GM19463 (cell line): Measurements from ENCODE around the gene PUS10.
A peak's percentile ranks its signal among the peaks of the same experiment; 100 is the strongest.
"Not testable (repeated sequence)": the region's sequence is repeated elsewhere in the genome, so short reads cannot be mapped to it uniquely, and the experiment has no call there.

Source experiments
- ATAC-seq: cut with Tn5 transposase; IDR thresholded peaks from one replicate; pipeline ENCODE4 v1.9.1; 2021; ENCODE audit warnings: mild to moderate bottlenecking, moderate library complexity; ENCODE audit not compliant: unreplicated experiment

PUS10 gene, protein sequence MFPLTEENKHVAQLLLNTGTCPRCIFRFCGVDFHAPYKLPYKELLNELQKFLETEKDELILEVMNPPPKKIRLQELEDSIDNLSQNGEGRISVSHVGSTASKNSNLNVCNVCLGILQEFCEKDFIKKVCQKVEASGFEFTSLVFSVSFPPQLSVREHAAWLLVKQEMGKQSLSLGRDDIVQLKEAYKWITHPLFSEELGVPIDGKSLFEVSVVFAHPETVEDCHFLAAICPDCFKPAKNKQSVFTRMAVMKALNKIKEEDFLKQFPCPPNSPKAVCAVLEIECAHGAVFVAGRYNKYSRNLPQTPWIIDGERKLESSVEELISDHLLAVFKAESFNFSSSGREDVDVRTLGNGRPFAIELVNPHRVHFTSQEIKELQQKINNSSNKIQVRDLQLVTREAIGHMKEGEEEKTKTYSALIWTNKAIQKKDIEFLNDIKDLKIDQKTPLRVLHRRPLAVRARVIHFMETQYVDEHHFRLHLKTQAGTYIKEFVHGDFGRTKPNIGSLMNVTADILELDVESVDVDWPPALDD

DNA sequence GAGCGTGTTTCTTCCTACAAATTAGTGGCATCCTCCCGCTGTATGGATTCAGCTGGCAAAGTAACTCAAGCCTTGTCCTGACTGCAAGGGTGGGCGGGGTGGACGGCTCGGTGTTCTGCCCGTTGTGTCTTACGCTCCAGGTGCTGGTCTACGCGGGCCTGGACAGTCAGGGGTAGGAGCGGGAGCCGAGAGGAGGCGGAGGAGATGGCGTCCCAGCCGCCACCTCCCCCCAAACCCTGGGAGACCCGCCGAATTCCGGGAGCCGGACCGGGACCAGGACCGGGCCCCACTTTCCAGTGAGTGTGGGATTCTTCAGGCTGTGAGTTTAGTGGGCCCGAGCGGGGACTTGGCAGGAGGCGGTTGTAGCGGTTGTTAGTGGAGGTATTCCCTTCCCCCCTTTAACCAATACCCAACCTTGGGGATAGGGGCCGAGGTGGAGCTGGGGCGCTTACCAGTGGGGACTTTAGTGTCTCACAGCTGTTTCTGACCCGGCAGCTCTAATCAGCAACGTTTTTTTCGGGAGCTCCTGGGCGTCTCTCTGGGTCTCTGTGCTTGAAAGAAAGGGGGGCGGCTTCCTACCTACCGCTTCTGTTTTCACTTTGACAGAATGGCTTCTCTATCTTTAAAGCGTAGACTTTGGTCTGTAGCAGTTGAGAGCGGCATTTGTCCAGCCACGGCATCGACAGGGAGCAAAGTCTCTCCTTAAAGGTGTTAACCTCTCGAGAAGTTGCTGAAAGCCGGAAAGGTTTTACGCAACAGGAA, at the start of gene PUS10, which contains the start of gene PEX13:
PUS10 (minus strand) TSS at position 700 of the 762 bp plus-strand sequence. CDS start 6,365 bp downstream, outside the sequence.
PEX13 (plus strand) TSS at position 165 of the 762 bp plus-strand sequence; CDS start at position 205, 40 bp downstream.
- ATAC-seq = peak; percentile 81

GRCh38 chr2:61065714-61066709, 48.0 kb upstream of the PUS10 start, which contains the start of gene SANBR:
TSS of gene SANBR (plus strand) at chr2:61065871. CDS start at chr2:61070351, 4,480 bp downstream.
- ATAC-seq = peak; percentile 97

- no peak for ATAC-seq
Measured at GRCh38 chr2:61059382-61059781, 41.3 kb upstream of the PUS10 start.

GRCh38 chr2:61057562-61057961, 39.5 kb upstream of the PUS10 start:
- ATAC-seq = no peak

GRCh38 chr2:61055557-61055956, 37.5 kb upstream of the PUS10 start:
- no peak for ATAC-seq

DNA sequence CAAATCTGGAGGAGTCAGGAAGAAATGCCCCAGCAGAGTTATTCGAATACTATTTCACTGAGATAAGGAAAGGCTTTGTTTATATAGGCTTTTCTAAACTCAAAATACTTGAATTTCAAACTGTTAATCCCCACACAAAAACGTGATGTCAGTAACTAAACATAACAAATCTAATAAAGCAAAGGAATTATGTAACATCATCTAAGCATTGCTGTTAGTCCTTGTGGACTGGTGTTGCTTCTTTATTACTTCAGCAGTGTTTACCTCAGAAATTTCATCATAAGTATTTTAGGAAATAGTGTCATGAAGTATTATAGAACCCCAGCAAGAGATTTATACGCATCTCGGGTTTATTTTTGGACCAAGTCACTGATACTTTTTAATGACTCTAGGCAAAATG, 27.9 kb upstream of the PUS10 start:
- ATAC-seq = no peak

GRCh38 chr2:61045226-61045625, 27.2 kb upstream of the PUS10 start:
- no peak for ATAC-seq

DNA sequence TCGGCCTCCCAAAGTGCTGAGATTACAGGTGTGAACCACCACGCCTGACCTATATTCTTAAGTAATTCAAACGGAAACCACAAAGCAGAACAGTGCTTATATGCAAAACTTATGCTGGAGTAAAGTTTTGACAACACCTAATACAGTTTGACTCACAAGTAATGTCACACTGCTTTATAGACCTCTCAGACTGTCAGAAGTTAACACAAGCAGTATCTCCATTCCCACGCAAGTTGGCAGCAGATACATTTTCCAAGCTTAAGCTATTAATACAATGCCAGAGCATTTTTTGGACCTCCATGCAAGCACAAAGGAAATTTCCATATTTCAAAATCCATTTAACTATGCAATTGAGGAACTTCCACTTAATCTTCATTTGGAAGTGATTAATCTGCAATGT, 26.6 kb upstream of the PUS10 start:
- ATAC-seq = no peak

DNA sequence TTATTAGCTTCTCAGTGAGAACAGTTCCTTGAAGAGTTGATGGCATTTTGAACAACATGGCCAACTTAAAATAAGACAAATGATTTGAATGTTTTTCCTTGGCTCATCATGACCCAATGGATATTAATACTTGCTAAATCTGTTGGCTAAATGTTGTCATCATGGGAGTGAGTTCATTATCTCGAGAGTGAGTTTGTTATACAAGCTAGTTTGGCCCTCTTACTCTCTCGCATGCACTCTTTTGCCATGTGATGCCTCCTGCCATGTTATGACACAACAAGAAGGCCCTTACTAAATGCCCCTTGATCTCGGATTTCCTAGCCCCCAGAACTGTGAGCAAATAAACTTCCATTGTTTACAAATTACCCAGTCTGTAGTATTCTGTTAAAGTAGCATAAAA, 24.8 kb upstream of the PUS10 start:
- no peak for ATAC-seq

GRCh38 chr2:61036643-61037042, 18.6 kb upstream of the PUS10 start:
- not testable (repeated sequence) for ATAC-seq

DNA sequence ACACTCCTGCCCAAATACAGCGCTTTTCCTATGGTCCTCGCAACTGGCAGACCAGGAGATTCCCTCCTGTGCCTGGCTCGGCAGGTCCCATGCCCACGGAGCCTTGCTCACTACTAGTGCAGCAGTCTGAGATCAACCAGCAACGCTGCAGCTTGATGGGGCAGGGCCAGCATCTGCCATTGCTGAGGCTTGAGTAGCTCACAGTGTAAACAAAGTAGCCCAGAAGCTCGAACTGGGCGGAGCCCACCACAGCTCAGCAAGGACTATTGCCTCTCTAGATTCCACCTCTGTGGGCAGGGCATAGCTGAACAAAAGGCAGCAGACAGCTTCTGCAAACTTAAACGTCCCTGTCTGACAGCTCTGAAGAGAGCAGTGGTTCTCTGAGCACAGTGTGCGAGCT, 16.5 kb upstream of the PUS10 start:
- ATAC-seq = not testable (repeated sequence)

DNA sequence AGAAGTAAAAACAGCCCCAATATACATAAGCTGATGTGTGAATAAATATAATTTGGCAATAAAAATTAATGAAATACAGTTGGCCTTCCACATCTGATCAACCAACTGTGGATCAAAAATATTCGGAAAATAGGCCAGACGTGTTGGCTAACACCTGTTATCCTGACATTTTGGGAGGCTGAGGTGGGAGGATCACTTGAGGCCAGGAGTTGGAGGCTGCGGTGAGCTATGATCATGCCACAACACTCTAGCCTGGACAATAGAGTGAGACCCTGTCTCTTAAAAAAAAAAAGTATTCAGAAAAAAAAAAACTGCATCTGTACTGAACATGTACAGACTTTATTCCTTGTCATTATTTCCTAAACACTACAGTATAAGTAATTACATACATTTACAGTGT, 11.5 kb upstream of the PUS10 start:
- no peak for ATAC-seq

GRCh38 chr2:61023670-61024069, 5.6 kb upstream of the PUS10 start:
- ATAC-seq = no peak

DNA sequence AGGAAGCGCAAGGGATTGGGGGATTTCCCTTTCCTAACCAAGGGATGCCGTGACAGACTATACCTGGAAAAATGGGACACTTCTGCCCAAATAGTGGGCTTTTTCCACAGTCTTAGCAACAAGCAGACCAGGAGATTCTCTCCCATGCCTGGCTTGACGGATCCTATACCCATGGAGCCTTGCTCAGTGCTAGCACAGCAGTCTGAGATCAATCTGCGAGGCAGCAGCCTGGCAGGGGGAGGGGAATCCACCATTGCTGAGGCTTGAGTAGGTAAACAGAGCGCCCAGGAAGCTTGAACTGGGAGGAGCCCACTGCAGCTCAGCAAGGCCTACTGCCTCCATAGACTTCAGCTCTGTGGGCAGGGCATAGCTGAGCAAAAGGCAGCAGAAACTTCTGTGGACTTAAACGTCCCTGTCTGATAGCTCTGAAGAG, 3.2 kb upstream of the PUS10 start:
- ATAC-seq = no peak

GRCh38 chr2:61018798-61019197, 743 bp upstream of the PUS10 start:
- ATAC-seq = no peak

DNA sequence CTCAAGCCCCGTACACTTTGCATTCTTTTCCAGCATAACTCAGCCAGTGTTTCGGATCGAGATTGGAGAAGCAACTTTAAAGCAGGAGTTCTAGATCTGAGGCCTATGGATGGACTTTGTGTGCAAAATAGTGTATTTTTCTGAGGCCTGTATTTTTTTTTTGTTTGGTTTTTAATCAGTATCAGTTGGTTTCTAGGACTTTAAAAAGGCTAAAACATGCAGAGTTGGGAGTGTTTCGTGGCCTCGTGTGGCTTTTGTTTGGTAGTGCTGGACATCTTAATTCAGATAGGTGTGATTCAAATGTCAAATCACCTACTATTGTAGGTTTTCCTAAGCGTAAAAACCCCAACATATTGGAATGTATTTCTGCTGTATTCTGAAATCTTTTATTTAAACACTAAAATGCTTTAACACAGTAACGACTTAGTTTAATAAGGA, 282 bp upstream of the PUS10 start:
- no peak for ATAC-seq

- ATAC-seq = peak; percentile 54
Measured at GRCh38 chr2:61017003-61017555, 976 bp downstream of the PUS10 start.

- ATAC-seq = no peak
Measured at GRCh38 chr2:61016392-61017002, 1.6 kb downstream of the PUS10 start.

GRCh38 chr2:61015976-61016375, 2.1 kb downstream of the PUS10 start:
- ATAC-seq = no peak
